Stomach (tissue), 9 donors: Measurements from ENCODE around the gene COG7. TPM values are rescaled to one million over a fixed set of nuclear protein-coding genes. Genes with fewer than 3 reads are reported as not detected.
A peak's percentile ranks its signal among the peaks of the same experiment; 100 is the strongest.
"Not testable (repeated sequence)": the region's sequence is repeated elsewhere in the genome, so short reads cannot be mapped to it uniquely, and the experiment has no call there.

ENCODE experiments used
- DNase-seq, 2 donors: peaks; one replicate each; pipeline versions ENCODE4 v3.0.0 to v3.0.0-alpha.2; 2013 to 2019
- H3K27ac ChIP-seq, 5 donors: fragments of 200-600 bp in 4 of 5; sonication (generic) in 4 of 5; one replicate each; pipeline ENCODE4 v1.5.1; 2013 to 2019; ENCODE audit warnings: mild to moderate bottlenecking in 1 of 5, moderate library complexity in 1 of 5
- H3K27me3 ChIP-seq, 3 donors: fragments of 200-600 bp; sonication (generic); one replicate each; pipeline ENCODE4 v1.5.1; 2017 to 2019; ENCODE audit warnings: mixed run types in 1 of 3
- H3K36me3 ChIP-seq, 4 donors: fragments of 200-600 bp; sonication (generic); 1 replicate in 3 of 4; 2 replicates in 1 of 4; pipeline ENCODE4 v1.5.1; 2016 to 2019
- H3K4me1 ChIP-seq, 4 donors: fragments of 200-600 bp; sonication (generic); one replicate each; pipeline ENCODE4 v1.5.1; 2016 to 2019
- H3K4me3 ChIP-seq, 4 donors: fragments of 200-600 bp; sonication (generic) in 3 of 4; one replicate each; pipeline ENCODE4 v1.5.1; 2016 to 2019; ENCODE audit warnings: mild to moderate bottlenecking in 1 of 4
- H3K9me3 ChIP-seq, 4 donors: fragments of 200-600 bp; sonication (generic); one replicate each; pipeline ENCODE4 v1.5.1; 2016 to 2019
- EP300 ChIP-seq: sonication (generic); formaldehyde crosslinking; IDR thresholded peaks from one replicate; pipeline ENCODE4 v1.6.1; 2017; ENCODE audit warnings: antibody characterized with exemption
- POLR2A ChIP-seq, 4 donors: fragments of 450-650 bp; IDR thresholded peaks; one replicate each; pipeline ENCODE4 v1.6.1; 2016; ENCODE audit warnings: antibody characterized with exemption in 4 of 4, control low read depth in 2 of 4, mild to moderate bottlenecking in 1 of 4, moderate library complexity in 1 of 4
- POLR2AphosphoS5 ChIP-seq, 3 donors: sonication (generic); formaldehyde crosslinking; IDR thresholded peaks; one replicate each; pipeline ENCODE4 v1.6.1; 2016; ENCODE audit warnings: antibody characterized with exemption in 3 of 3
- WGBS, 5 donors: extraction: QIAGEN DNeasy Blood & Tissue Kit in 3 of 5; methylation state at CpG; one replicate each; pipeline versions ENCODE4 v1.1.5 to v1.1.7; 2013 to 2018; 5-methylcytosine and 5-hydroxymethylcytosine counted together
- intact Hi-C: fragments of 100-400 bp; cut with DNase I; formaldehyde crosslinking; loops from one replicate; pipeline ENCODE4 v1.15.1; 2023; ENCODE audit warnings: low total_unique reads
- polyA plus RNA-seq, 3 donors: library from polyadenylated mRNA; stranded (reverse); fragments of 200-250 nt; gene quantifications; one replicate each; pipeline ENCODE4 v1.2.3, GENCODE V29; 2013
- total RNA-seq, 5 donors: library from RNA; depleted of rRNA; stranded (reverse); fragments of >200 nt; gene quantifications; one replicate each; pipeline versions ENCODE4 v1.1.0 to v1.2.3, GENCODE V29; 2014 to 2016
- TF ChIP-seq, protein P1 (sequence below), 7 experiments: fragments of 450-650 bp in 4 of 7; fragments of 200-600 bp in 3 of 7; sonication (generic) in 3 of 7; IDR thresholded peaks; one replicate each; pipeline ENCODE4 v1.5.1; 2016 to 2019; ENCODE audit warnings: antibody characterized with exemption in 7 of 7, control low read depth in 2 of 7, mild to moderate bottlenecking in 1 of 7
- donor health status: healthy with polysubstance abuse.
- donor health status: Bipolar disorder and iron deficiency.
- donor health status: healthy.

COG7 gene
- total and polyA plus RNA-seq, 8 donors = 11.0 to 80.5 (median 27.7) TPM

DNA sequence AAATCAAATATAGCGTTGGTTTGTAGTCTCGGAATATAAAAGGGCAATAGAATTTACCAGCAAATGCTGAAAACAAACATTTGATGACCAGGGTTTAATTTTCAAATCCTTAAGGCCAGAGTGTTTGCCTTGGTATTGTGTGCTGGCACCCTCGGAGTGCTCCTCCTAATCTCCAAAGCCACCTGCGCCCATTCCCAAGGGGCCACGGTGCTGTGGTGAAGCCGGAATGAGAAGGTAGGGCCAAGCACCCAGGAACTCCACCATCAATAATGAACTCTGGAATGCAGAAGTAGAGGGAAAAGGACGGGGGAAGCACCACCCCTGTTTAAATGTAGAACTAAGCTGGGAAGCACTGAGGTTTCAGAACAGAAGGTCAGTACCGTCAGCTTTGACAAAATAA, 51.9 kb downstream of the COG7 start:
- no peaks in the 10 kb centered on the region for H3K9me3 ChIP-seq
- no peak overlapping the region for H3K4me3 ChIP-seq
- peaks cover 0 to 17% (median 6%) of the 10 kb centered on the region in 4 donors for H3K4me1 ChIP-seq
- peaks cover 39 to 100% (median 100%) of the 10 kb centered on the region in 4 donors for H3K36me3 ChIP-seq
- no peaks in the 10 kb centered on the region for H3K27me3 ChIP-seq
- WGBS, 5 donors = 76 to 91% (median 87%) methylated on average over 8 of the region's 8 CpGs
- TF ChIP-seq, protein P1, sequence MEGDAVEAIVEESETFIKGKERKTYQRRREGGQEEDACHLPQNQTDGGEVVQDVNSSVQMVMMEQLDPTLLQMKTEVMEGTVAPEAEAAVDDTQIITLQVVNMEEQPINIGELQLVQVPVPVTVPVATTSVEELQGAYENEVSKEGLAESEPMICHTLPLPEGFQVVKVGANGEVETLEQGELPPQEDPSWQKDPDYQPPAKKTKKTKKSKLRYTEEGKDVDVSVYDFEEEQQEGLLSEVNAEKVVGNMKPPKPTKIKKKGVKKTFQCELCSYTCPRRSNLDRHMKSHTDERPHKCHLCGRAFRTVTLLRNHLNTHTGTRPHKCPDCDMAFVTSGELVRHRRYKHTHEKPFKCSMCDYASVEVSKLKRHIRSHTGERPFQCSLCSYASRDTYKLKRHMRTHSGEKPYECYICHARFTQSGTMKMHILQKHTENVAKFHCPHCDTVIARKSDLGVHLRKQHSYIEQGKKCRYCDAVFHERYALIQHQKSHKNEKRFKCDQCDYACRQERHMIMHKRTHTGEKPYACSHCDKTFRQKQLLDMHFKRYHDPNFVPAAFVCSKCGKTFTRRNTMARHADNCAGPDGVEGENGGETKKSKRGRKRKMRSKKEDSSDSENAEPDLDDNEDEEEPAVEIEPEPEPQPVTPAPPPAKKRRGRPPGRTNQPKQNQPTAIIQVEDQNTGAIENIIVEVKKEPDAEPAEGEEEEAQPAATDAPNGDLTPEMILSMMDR (IDR thresholded peaks at IDR 0.05) = no peak
- TF ChIP-seq EP300 (no peak), POLR2AphosphoS5 (IDR thresholded peaks at IDR 0.05) (no peak), POLR2A (IDR thresholded peaks at IDR 0.05) (no peak)
- DNase-seq = no peak
- H3K27ac ChIP-seq = no peak overlapping the region
- intact Hi-C loops = no loop called here

DNA sequence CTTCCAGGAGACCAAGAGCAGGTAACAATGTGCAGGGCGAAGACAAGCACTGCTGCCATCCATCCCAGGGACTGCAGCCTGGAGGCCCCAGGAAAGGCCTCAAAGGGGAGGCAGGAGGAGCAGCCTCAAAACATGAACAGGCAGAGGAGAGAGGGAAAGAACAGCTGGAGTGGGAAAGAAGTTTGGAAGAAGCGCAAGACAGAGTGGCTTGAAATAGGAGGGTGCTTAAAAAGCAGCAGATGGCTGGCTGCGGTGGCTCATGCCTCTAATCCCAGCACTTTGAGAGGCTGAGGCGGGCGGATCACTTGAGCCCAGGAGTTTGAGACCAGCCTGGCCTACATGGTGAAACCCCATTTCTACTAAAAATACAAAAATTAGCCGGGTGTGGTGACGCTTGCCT, 52.5 kb downstream of the COG7 start:
- DNase-seq = not testable (repeated sequence)
- WGBS, 5 donors = 83 to 95% (median 89%) methylated on average over 6 to 7 of the region's 7 CpGs

DNA sequence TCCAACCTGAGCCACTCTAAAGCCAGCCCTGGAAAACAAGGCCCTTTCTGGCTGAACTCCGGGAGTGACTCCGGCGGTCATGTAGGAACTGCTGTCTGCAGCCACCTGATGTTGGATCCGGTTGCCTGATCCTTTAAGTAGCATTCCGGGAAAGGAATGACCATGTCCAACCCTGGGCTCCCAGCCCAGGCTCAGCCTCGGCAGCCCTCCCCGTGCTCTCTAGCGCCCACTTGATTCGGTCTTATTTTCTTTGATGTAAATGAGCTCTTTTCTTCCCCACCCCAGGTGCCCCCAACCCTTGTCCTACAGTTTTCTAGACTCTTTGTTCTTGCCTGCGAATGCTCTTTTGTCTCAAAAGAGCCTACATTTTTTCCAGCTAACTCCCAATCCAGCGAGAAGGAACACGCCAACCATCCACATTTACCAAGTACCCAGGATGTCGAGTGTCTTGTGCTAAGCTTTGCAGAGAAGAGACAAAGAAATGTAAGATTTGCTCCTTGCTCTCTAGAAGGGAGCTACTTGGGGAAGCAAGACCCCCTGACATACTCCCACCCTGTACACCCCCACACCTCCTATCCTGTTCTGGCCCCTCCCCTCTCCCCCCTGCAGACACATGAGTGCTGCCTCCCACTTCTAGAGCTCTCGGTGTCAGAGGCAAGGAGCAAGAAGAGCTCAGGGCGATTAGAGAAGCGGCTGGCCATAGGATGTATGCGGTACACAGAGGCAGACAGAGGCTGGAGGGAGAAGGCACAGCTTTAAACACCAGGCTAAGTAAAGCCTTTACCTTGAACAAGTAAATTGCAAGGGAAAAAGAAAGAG, 53.8 kb downstream of the COG7 start:
- no peaks in the 10 kb centered on the region for H3K27me3 ChIP-seq
- 69 to 82% (median 79%) methylated on average over 16 to 17 of the region's 17 CpGs for WGBS, 5 donors
- DNase-seq = peak in 1 of 2 donors; percentile 29
- H3K36me3 ChIP-seq = peaks cover 25 to 100% (median 99%) of the 10 kb centered on the region in 4 donors
- no peak overlapping the region for H3K4me3 ChIP-seq
- intact Hi-C loops = no loop called here
- peak overlapping the region in 3 of 5 donors; percentile 30 to 49 (median 33) for H3K27ac ChIP-seq
- TF ChIP-seq EP300 (no peak), POLR2AphosphoS5 (IDR thresholded peaks at IDR 0.05) (peak in 2 of 3 donors; percentile 29 to 54)
- H3K9me3 ChIP-seq = no peaks in the 10 kb centered on the region
- peaks cover 0 to 10% (median 4%) of the 10 kb centered on the region in 4 donors for H3K4me1 ChIP-seq

More for the DNA sequence above, 52.5 kb downstream of the COG7 start:
- H3K27ac ChIP-seq, H3K4me3 ChIP-seq, intact Hi-C loops, H3K9me3 ChIP-seq, H3K27me3 ChIP-seq: not testable (repeated sequence)
- H3K36me3 ChIP-seq = peaks cover 34 to 100% (median 100%) of the 10 kb centered on the region in 4 donors
- H3K4me1 ChIP-seq = peaks cover 0 to 17% (median 6%) of the 10 kb centered on the region in 4 donors

DNA sequence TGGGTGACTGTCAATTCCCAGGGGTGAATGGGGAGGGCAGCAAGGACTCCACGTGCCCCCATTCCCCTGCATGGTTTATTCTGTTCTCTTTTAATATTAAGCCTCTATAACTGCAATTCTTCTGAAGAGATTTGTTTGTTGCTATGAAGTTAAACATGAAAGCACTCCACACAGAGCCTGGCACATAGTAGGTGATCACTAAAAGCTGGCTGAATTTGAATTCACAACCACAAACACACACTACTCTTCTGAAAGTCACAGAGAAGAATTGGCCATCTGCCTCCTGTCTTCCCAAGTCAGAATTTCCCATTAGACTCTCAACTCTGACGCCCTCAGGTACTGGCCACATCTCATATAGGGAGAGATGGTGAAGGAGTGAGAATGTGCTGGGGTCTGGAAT, 55.5 kb downstream of the COG7 start:
- 89 to 96% (median 95%) methylated on average over 2 of the region's 2 CpGs for WGBS, 5 donors
- intact Hi-C loops = no loop called here
- Histone ChIP-seq H3K27ac (no peak overlapping the region), H3K36me3 (peaks cover 29 to 99% (median 97%) of the 10 kb centered on the region in 4 donors), H3K4me3 (no peak overlapping the region), H3K4me1 (peaks cover 0 to 5% (median 2%) of the 10 kb centered on the region in 4 donors), H3K9me3 (no peaks in the 10 kb centered on the region), H3K27me3 (no peaks in the 10 kb centered on the region)
- DNase-seq = no peak
- no peak for TF ChIP-seq EP300
- no peak for TF ChIP-seq POLR2AphosphoS5 (IDR thresholded peaks at IDR 0.05)
- no peak for TF ChIP-seq POLR2A (IDR thresholded peaks at IDR 0.05)
- TF ChIP-seq, protein P1 (IDR thresholded peaks at IDR 0.05) = no peak

DNA sequence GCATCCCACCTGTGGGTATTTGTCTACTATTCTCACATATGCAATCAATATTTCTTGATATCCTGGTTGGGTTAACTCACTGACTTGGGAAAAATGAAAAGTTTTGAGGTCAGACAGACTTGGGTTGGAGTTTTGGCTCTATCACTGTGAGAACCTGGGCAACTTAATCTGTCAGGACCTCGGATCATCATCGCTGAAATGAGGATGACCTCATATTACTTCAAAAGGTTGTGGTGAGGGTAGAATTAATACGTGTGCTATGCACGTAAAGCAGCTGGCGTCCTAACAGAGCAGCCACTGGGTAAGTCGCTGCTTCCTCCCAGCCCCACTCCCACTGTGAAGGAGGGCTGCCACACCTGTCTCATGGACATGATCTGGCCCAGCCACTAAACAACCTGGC, 57.3 kb downstream of the COG7 start:
- Histone ChIP-seq H3K9me3 (no peaks in the 10 kb centered on the region), H3K27ac (no peak overlapping the region), H3K4me3 (no peak overlapping the region), H3K27me3 (no peaks in the 10 kb centered on the region), H3K4me1 (peaks cover 0 to 5% (median 2%) of the 10 kb centered on the region in 4 donors), H3K36me3 (peaks cover 46 to 99% (median 97%) of the 10 kb centered on the region in 4 donors)
- intact Hi-C loops = no loop called here
- TF ChIP-seq, protein P1 (IDR thresholded peaks at IDR 0.05) = no peak
- TF ChIP-seq POLR2A (IDR thresholded peaks at IDR 0.05) = no peak
- no peak for TF ChIP-seq EP300
- TF ChIP-seq POLR2AphosphoS5 (IDR thresholded peaks at IDR 0.05) = no peak
- DNase-seq = no peak
- 95 to 100% (median 97%) methylated on average over 6 of the region's 6 CpGs for WGBS, 5 donors
